Transverse colon (tissue), 4 donors: Measurements from ENCODE around the gene IGLL1.

Experiments
- CTCF ChIP-seq, 5 experiments: fragments of 200-600 bp in 3 of 5; fragments of 450-650 bp in 2 of 5; sonication (generic) in 3 of 5; IDR thresholded peaks; 1 replicate in 2 of 5; 2 replicates in 3 of 5; pipeline ENCODE4 v1.5.1; 2016 to 2017; ENCODE audit warnings: antibody characterized with exemption in 5 of 5, inconsistent platforms in 3 of 5, mild to moderate bottlenecking in 2 of 5, moderate library complexity in 1 of 5
- POLR2AphosphoS5 ChIP-seq, 3 donors: sonication (generic); formaldehyde crosslinking; IDR thresholded peaks; one replicate each; pipeline ENCODE4 v1.6.1; 2016; ENCODE audit warnings: antibody characterized with exemption in 3 of 3

- TF ChIP-seq CTCF (IDR thresholded peaks at IDR 0.05) (no peak), POLR2AphosphoS5 (IDR thresholded peaks at IDR 0.05) (no peak)
Measured at GRCh38 chr22:23531966-23532705, 48.0 kb downstream of the IGLL1 start.
